ENCODE measurements around the gene USP12.

Gene USP12

GRCh38 chr13:27130979-27131623 is 40.5 kb downstream of the USP12 start:
- TF ChIP-seq CTCF (IDR thresholded peaks at IDR 0.05; ENCODE audit: low read depth, low read length) (no peak), EZH2phosphoT487 (IDR thresholded peaks at IDR 0.05; ENCODE audit: low read depth) (peak; percentile 86; the same call in 1 of the 2 replicates)
- peak overlapping the region; percentile 76 for H3K4me2 ChIP-seq (ENCODE audit: low read length)
- no peak overlapping the region for H2AFZ ChIP-seq (ENCODE audit: low read depth, low read length)
- H3K4me1 ChIP-seq (ENCODE audit: low read length), result peaks cover 86% of the 10 kb centered on the region
- peaks cover 93% of the 10 kb centered on the region for H3K79me2 ChIP-seq (ENCODE audit: low read length)
- H4K20me1 ChIP-seq (ENCODE audit: insufficient read depth, low read length), result peaks cover 39% of the 10 kb centered on the region
- peak overlapping the region; percentile 69; the same call in 1 of the 2 replicates for H3K9ac ChIP-seq (ENCODE audit: low read length)
- peak overlapping the region; percentile 90 for H3K27ac ChIP-seq (ENCODE audit: low read length)
- peaks cover 7% of the 10 kb centered on the region for H3K9me3 ChIP-seq (ENCODE audit: insufficient read depth, low read length)
- H3K27me3 ChIP-seq (ENCODE audit: low read depth, low read length), result no peaks in the 10 kb centered on the region
- peaks cover 24% of the 10 kb centered on the region for H3K36me3 ChIP-seq (replicated peaks; ENCODE audit: low read depth, low read length)
- H3K4me3 ChIP-seq (ENCODE audit: low read length), result peak overlapping the region; percentile 67

- no peak overlapping the region for H2AFZ ChIP-seq (ENCODE audit: low read depth, low read length)
- H3K36me3 ChIP-seq (replicated peaks; ENCODE audit: low read depth, low read length), result peaks cover 26% of the 10 kb centered on the region
- peak overlapping the region; percentile 42 for H3K4me3 ChIP-seq (ENCODE audit: low read length)
- peaks cover 42% of the 10 kb centered on the region for H4K20me1 ChIP-seq (ENCODE audit: insufficient read depth, low read length)
- H3K27me3 ChIP-seq (ENCODE audit: low read depth, low read length), result no peaks in the 10 kb centered on the region
- H3K4me1 ChIP-seq (ENCODE audit: low read length), result peaks cover 92% of the 10 kb centered on the region
- peaks cover 7% of the 10 kb centered on the region for H3K9me3 ChIP-seq (ENCODE audit: insufficient read depth, low read length)
- peak overlapping the region; percentile 62 for H3K4me2 ChIP-seq (ENCODE audit: low read length)
- H3K27ac ChIP-seq (ENCODE audit: low read length), result peak overlapping the region; percentile 90
- TF ChIP-seq CTCF (IDR thresholded peaks at IDR 0.05; ENCODE audit: low read depth, low read length), result no peak
- TF ChIP-seq EZH2phosphoT487 (IDR thresholded peaks at IDR 0.05; ENCODE audit: low read depth), result no peak
- H3K79me2 ChIP-seq (ENCODE audit: low read length), result peaks cover 93% of the 10 kb centered on the region
- H3K9ac ChIP-seq (ENCODE audit: low read length), result peak overlapping the region; percentile 33; the same call in 1 of the 2 replicates
Measured at GRCh38 chr13:27130223-27130978, 41.2 kb downstream of the USP12 start.

- Histone ChIP-seq H3K27me3 (ENCODE audit: low read depth, low read length) (no peaks in the 10 kb centered on the region), H3K9ac (ENCODE audit: low read length) (no peak overlapping the region), H2AFZ (ENCODE audit: low read depth, low read length) (no peak overlapping the region), H3K36me3 (replicated peaks; ENCODE audit: low read depth, low read length) (peaks cover 38% of the 10 kb centered on the region), H3K27ac (ENCODE audit: low read length) (no peak overlapping the region; the same call in 1 of the 2 replicates), H3K4me3 (ENCODE audit: low read length) (no peak overlapping the region), H3K9me3 (ENCODE audit: insufficient read depth, low read length) (peaks cover 7% of the 10 kb centered on the region), H4K20me1 (ENCODE audit: insufficient read depth, low read length) (peaks cover 42% of the 10 kb centered on the region), H3K4me1 (ENCODE audit: low read length) (peaks cover 82% of the 10 kb centered on the region), H3K79me2 (ENCODE audit: low read length) (peaks cover 93% of the 10 kb centered on the region), H3K4me2 (ENCODE audit: low read length) (0 out of 2 replicates have a peak overlapping the region, but pooled peaks have one; percentile 0)
- TF ChIP-seq CTCF (IDR thresholded peaks at IDR 0.05; ENCODE audit: low read depth, low read length), result no peak
- no peak for TF ChIP-seq EZH2phosphoT487 (IDR thresholded peaks at IDR 0.05; ENCODE audit: low read depth)
Measured at GRCh38 chr13:27128825-27129627, 42.6 kb downstream of the USP12 start.

Data from OCI-LY3 (cell line).